K562 (cell line): ENCODE measurements around the gene PAXIP1. TPM values are rescaled to one million over a fixed set of nuclear protein-coding genes. Genes with fewer than 3 reads are reported as not detected.

Source experiments
- ATF7 ChIP-seq: fragments of 450-650 bp; IDR thresholded peaks from 2 replicates; pipeline ENCODE4 v1.7.1; 2014; ENCODE audit warnings: mild to moderate bottlenecking, moderate library complexity
- CGGBP1 ChIP-seq: fragments of 250-450 bp; sonication (Bioruptor Pico); IDR thresholded peaks from 2 replicates; pipeline ENCODE4 v1.9.0; 2021; ENCODE audit warnings: mild to moderate bottlenecking
- E4F1 ChIP-seq: fragments of 250-450 bp; sonication (Bioruptor Pico); IDR thresholded peaks from 2 replicates; pipeline ENCODE4 v1.5.0; 2021; ENCODE audit warnings: mild to moderate bottlenecking, borderline replicate concordance
- HMGN3 ChIP-seq: IDR thresholded peaks from 2 replicates; pipeline ENCODE4 v1.6.1; 2011; ENCODE audit warnings: borderline replicate concordance, low read depth, mild to moderate bottlenecking, mixed read lengths, low read length; ENCODE audit not compliant: insufficient read length; ENCODE audit errors: extremely low read depth
- IRF2 ChIP-seq: sonication (generic); formaldehyde crosslinking; IDR thresholded peaks from 2 replicates; pipeline ENCODE4 v1.8.1; 2022; ENCODE audit warnings: mild to moderate bottlenecking, missing genetic modification reagents
- KAT7 ChIP-seq: sonication (generic); formaldehyde crosslinking; IDR thresholded peaks from 2 replicates; pipeline ENCODE4 v1.8.0; 2022; ENCODE audit warnings: missing genetic modification reagents, mild to moderate bottlenecking, borderline replicate concordance
- STAT6 ChIP-seq: sonication (generic); formaldehyde crosslinking; IDR thresholded peaks from 2 replicates; pipeline ENCODE4 v1.8.1; 2023; ENCODE audit warnings: mild to moderate bottlenecking, missing genetic modification reagents
- SUPT5H ChIP-seq: fragments of 450-650 bp; IDR thresholded peaks from 2 replicates; pipeline ENCODE4 v1.6.1; 2016
- TCFL5 ChIP-seq: fragments of 250-450 bp; sonication (Bioruptor Pico); conservative IDR thresholded peaks from 2 replicates; pipeline ENCODE4 v1.6.1; 2021; ENCODE audit warnings: mild to moderate bottlenecking, moderate library complexity, matching md5 sums
- ZNF12 ChIP-seq: sonication (generic); formaldehyde crosslinking; IDR thresholded peaks from 2 replicates; pipeline ENCODE4 v1.4.0; 2020; ENCODE audit warnings: mild to moderate bottlenecking, missing genetic modification reagents
- ZNF274 ChIP-seq: IDR thresholded peaks from 2 replicates; pipeline ENCODE4 v1.6.1; 2011; ENCODE audit warnings: low read depth, mild to moderate bottlenecking, low read length, moderate library complexity, borderline replicate concordance
- ZNF318 ChIP-seq, 2 experiments: fragments of 450-650 bp; IDR thresholded peaks; 2 replicates each; pipeline ENCODE4 v1.6.1; 2016; ENCODE audit warnings: mild to moderate bottlenecking in 2 of 2, borderline replicate concordance in 1 of 2, low read depth in 1 of 2, moderate library complexity in 1 of 2
- polyA plus RNA-seq, 8 experiments: library from polyadenylated mRNA; depleted of rRNA in 4 of 8; stranded (reverse) in 5 of 8; unstranded in 3 of 8; fragments of >200 nt; fragmentation: Nextera tagmentation in 2 of 8; fragmentation: Illumina TruSeq in 1 of 8; extraction: Ambion mirVana in 2 of 8; extraction: Trizol in 1 of 8; gene quantifications; 2 replicates each; pipeline versions ENCODE4 v1.2.1 to v1.2.3, GENCODE V29; 2011 to 2014; ENCODE audit warnings: inconsistent platforms in 1 of 8, missing spikeins in 1 of 8
- total RNA-seq, 7 experiments: library from RNA; depleted of rRNA in 6 of 7; stranded (reverse); fragments of >200 nt in 6 of 7; fragmentation: Illumina TruSeq in 2 of 7; extraction: Trizol in 2 of 7; gene quantifications; 2 replicates each; pipeline versions ENCODE4 v1.2.1 to v1.2.3, GENCODE V29; 2011 to 2021; ENCODE audit warnings: low replicate concordance in 1 of 7

The PAXIP1 gene
- total and polyA plus RNA-seq, 9 of the 15 experiments (the other 6 are each of a cell fraction or from before 2014, with no cell fraction given) = 9.7 to 37.9 (median 28.4) TPM

GRCh38 chr7:155003376-155004214 is 671 bp upstream of the PAXIP1 start (continued):
- TF ChIP-seq STAT6 (CRISPR knock-in tag) (no peak), ZNF274 (no peak; the same call in 1 of the 2 replicates), TCFL5 (CRISPR knock-in tag) (no peak), ZNF318 (IDR thresholded peaks at IDR 0.05; ENCODE audit: borderline replicate concordance in 1 of 2, low read depth in 1 of 2) (no peak), E4F1 (CRISPR knock-in tag) (no peak; the same call in 1 of the 2 replicates), ZNF12 (CRISPR knock-in tag) (no peak), SUPT5H (peak; percentile 91), IRF2 (no peak), KAT7 (CRISPR knock-in tag) (peak; percentile 74; the same call in 1 of the 2 replicates), HMGN3 (peak; percentile 80), ATF7 (0 out of 2 replicates have a peak, but pooled peaks have one; percentile 5), CGGBP1 (CRISPR knock-in tag) (peak; percentile 49; the same call in 1 of the 2 replicates)
